HT-29 (cell line): ENCODE data around the gene LIMK2. TPM values are rescaled to one million over a fixed set of nuclear protein-coding genes. Genes with fewer than 3 reads are reported as not detected.
"Not testable (repeated sequence)": the region's sequence is repeated elsewhere in the genome, so short reads cannot be mapped to it uniquely, and the experiment has no call there.

ENCODE experiments used
- DNase-seq: peaks from one replicate; pipeline ENCODE4 v3.0.0-alpha.2; 2015; ENCODE audit warnings: low spot score
- total RNA-seq: library from RNA; depleted of rRNA; stranded (reverse); fragments of >200 nt; shearing (Covaris generic); gene quantifications from 2 replicates; pipeline ENCODE4 v1.2.3, GENCODE V29; 2014; rRNA removed

Gene LIMK2
- total RNA-seq = 24.4 and 28.4 TPM in 2 replicates

- DNase-seq = peak; percentile 86
These were observed at the start of gene LIMK2 for GRCh38 chr22:31211862-31212730. TSS of gene LIMK2 (plus strand) at chr22:31212298. CDS start at chr22:31212409, 111 bp downstream.

GRCh38 chr22:31170971-31171370 lies 41.1 kb upstream of the LIMK2 start:
- DNase-seq = no peak

- DNase-seq = not testable (repeated sequence)
These were observed 40.4 kb upstream of the LIMK2 start for GRCh38 chr22:31171734-31172133.

GRCh38 chr22:31173386-31174145 lies 38.5 kb upstream of the LIMK2 start:
- DNase-seq = no peak

GRCh38 chr22:31176923-31177322 lies 35.2 kb upstream of the LIMK2 start:
- no peak for DNase-seq

GRCh38 chr22:31177420-31178162 lies 34.5 kb upstream of the LIMK2 start:
- no peak for DNase-seq

- DNase-seq = no peak
These were observed 33.2 kb upstream of the LIMK2 start for GRCh38 chr22:31178859-31179258.

- DNase-seq = no peak
These were observed 32.8 kb upstream of the LIMK2 start for GRCh38 chr22:31179345-31179744.

GRCh38 chr22:31184015-31184414 lies 28.1 kb upstream of the LIMK2 start:
- DNase-seq = no peak

- no peak for DNase-seq
These were observed 27.0 kb upstream of the LIMK2 start for GRCh38 chr22:31185056-31185455.

GRCh38 chr22:31187627-31188026 lies 24.5 kb upstream of the LIMK2 start:
- DNase-seq = no peak

- DNase-seq = no peak
These were observed 19.6 kb upstream of the LIMK2 start for GRCh38 chr22:31192513-31192912.

GRCh38 chr22:31193092-31193491 lies 19.0 kb upstream of the LIMK2 start:
- no peak for DNase-seq

GRCh38 chr22:31194681-31195080 lies 17.4 kb upstream of the LIMK2 start:
- not testable (repeated sequence) for DNase-seq

GRCh38 chr22:31199187-31199586 lies 12.9 kb upstream of the LIMK2 start:
- DNase-seq = no peak

GRCh38 chr22:31204352-31204984 lies 7.6 kb upstream of the LIMK2 start:
- DNase-seq = not testable (repeated sequence)

- DNase-seq = not testable (repeated sequence)
These were observed 7.0 kb upstream of the LIMK2 start for GRCh38 chr22:31205059-31205458.

GRCh38 chr22:31206460-31206859 lies 5.6 kb upstream of the LIMK2 start:
- DNase-seq = not testable (repeated sequence)

GRCh38 chr22:31206896-31207687 lies 5.0 kb upstream of the LIMK2 start:
- DNase-seq = peak; percentile 64
